Endothelial cell (in vitro differentiated cells): ENCODE data around the gene ZNF618. TPM values are rescaled to one million over a fixed set of nuclear protein-coding genes. Genes with fewer than 3 reads are reported as not detected.

Experiments
- DNase-seq: peaks from one replicate; pipeline ENCODE4 v3.0.0; 2021; ENCODE audit warnings: low spot score
- H3K27ac Mint-ChIP-seq: one replicate; pipeline ENCODE4 v1.8.0; 2021; ENCODE audit warnings: mixed read lengths, inconsistent platforms; ENCODE audit not compliant: unreplicated experiment
- H3K27me3 Mint-ChIP-seq: one replicate; pipeline ENCODE4 v1.8.0; 2021; ENCODE audit warnings: mild to moderate bottlenecking, moderate library complexity, mixed read lengths, inconsistent platforms; ENCODE audit not compliant: unreplicated experiment
- H3K36me3 Mint-ChIP-seq: one replicate; pipeline ENCODE4 v1.8.0; 2021; ENCODE audit warnings: mild to moderate bottlenecking, low read depth, mixed read lengths, inconsistent platforms; ENCODE audit not compliant: unreplicated experiment
- H3K4me1 Mint-ChIP-seq: one replicate; pipeline ENCODE4 v1.8.0; 2021; ENCODE audit warnings: mild to moderate bottlenecking, mixed read lengths, inconsistent platforms; ENCODE audit not compliant: unreplicated experiment
- H3K4me3 Mint-ChIP-seq: one replicate; pipeline ENCODE4 v1.8.0; 2021; ENCODE audit warnings: mild to moderate bottlenecking, mixed read lengths, inconsistent platforms; ENCODE audit not compliant: unreplicated experiment
- H3K9me3 Mint-ChIP-seq: one replicate; pipeline ENCODE4 v1.8.0; 2021; ENCODE audit warnings: mixed read lengths, inconsistent platforms; ENCODE audit not compliant: unreplicated experiment
- total RNA-seq: library from RNA; stranded (reverse); fragmentation: NEBNext Ultra II Directional; extraction: Animal tissue kit (Norgen Biotek cat#: 25700); gene quantifications from one replicate; pipeline ENCODE4 v1.2.1, GENCODE V29; 2021; ENCODE audit not compliant: unreplicated experiment
- TF ChIP-seq, protein P1 (sequence below): fragments of 200-600 bp; sonication (generic); IDR thresholded peaks from one replicate; pipeline ENCODE4 v1.5.0; 2021; ENCODE audit warnings: antibody characterized with exemption; ENCODE audit not compliant: unreplicated experiment

Gene ZNF618
- total RNA-seq, 1 donor from 2014 or later: 35.0 TPM

DNA sequence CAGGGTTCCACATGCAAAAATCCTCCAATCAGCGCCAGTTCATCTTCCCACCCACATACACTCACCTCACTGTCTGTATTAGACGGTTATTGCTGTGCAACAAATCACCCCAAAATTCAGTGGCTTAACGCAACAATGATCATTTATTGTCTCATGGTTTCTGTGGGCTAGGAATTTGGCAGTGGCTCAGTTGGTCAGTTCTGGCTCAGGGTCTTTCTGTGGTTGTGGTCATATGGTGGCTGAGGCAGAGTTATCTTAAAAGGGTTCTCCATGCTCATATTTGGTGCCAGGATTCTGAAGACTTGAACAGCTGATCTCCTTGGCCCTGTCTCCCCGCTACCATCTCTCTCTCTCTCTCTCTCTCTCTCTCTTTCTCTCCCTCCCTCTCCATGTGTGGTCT, 12.9 kb downstream of the ZNF618 start:
- no peak overlapping the region for H3K4me3 Mint-ChIP-seq
- DNase-seq: no peak
- peaks cover 23% of the 10 kb centered on the region for H3K36me3 Mint-ChIP-seq
- H3K27ac Mint-ChIP-seq: no peak overlapping the region
- no peaks in the 10 kb centered on the region for H3K27me3 Mint-ChIP-seq
- no peaks in the 10 kb centered on the region for H3K9me3 Mint-ChIP-seq
- peaks cover 9% of the 10 kb centered on the region for H3K4me1 Mint-ChIP-seq
- TF ChIP-seq, protein P1, sequence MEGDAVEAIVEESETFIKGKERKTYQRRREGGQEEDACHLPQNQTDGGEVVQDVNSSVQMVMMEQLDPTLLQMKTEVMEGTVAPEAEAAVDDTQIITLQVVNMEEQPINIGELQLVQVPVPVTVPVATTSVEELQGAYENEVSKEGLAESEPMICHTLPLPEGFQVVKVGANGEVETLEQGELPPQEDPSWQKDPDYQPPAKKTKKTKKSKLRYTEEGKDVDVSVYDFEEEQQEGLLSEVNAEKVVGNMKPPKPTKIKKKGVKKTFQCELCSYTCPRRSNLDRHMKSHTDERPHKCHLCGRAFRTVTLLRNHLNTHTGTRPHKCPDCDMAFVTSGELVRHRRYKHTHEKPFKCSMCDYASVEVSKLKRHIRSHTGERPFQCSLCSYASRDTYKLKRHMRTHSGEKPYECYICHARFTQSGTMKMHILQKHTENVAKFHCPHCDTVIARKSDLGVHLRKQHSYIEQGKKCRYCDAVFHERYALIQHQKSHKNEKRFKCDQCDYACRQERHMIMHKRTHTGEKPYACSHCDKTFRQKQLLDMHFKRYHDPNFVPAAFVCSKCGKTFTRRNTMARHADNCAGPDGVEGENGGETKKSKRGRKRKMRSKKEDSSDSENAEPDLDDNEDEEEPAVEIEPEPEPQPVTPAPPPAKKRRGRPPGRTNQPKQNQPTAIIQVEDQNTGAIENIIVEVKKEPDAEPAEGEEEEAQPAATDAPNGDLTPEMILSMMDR: no peak

DNA sequence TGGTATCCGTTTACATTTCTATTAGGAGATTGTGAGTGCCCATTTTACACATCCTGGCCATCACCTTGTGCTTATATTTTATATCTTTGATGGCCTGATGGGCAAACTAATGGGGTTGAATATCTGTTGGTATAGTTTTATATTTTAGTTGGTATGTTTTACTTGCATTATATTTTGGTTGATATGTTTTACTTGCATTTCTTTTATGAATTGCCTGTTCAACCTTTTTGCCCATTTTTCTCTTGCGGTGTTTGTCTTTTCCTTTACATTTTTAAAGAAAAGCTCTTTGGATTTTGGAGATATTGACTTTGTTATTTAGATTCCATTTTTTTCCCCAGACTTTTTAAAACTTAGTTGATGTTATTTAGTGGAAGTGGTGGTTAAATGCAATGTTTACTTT, 14.6 kb downstream of the ZNF618 start:
- TF ChIP-seq, protein P1: no peak
- Mint-ChIP-seq H3K4me3 (no peak overlapping the region), H3K9me3 (no peaks in the 10 kb centered on the region), H3K27me3 (no peaks in the 10 kb centered on the region), H3K27ac (no peak overlapping the region), H3K4me1 (peaks cover 6% of the 10 kb centered on the region), H3K36me3 (peaks cover 23% of the 10 kb centered on the region)
- no peak for DNase-seq

DNA sequence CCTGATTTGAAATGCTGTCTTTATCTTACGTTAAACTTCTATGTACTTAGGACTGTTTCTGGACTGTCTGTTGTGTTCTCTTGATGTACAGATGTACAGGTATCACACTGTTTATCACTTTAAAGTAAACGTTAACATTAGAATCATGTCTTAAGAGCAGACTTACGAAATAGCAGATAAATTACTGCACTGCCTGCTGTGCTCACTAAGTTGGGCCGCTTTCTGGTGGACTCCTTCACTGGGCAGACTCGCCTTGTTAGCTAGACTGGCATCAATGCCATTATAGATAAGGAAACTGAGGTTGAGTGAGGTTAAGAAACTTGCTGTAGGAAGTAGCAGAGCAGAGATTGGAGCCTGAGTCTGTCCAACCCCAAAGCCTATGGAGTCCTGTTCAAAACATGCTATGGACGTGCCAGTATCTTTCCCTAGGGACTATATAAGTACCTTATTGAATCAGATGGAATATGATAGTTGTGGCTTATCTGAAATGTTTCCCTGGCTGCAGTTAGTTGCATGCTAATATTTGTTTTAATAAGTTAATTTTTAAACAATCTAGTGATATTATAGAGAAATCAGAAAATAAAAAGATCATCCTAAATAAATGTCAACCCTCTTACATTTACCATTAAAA, 16.9 kb downstream of the ZNF618 start:
- TF ChIP-seq, protein P1: no peak
- no peak overlapping the region for H3K27ac Mint-ChIP-seq
- no peaks in the 10 kb centered on the region for H3K4me1 Mint-ChIP-seq
- no peak for DNase-seq
- H3K9me3 Mint-ChIP-seq: no peaks in the 10 kb centered on the region
- peaks cover 1% of the 10 kb centered on the region for H3K27me3 Mint-ChIP-seq
- H3K4me3 Mint-ChIP-seq: no peak overlapping the region
- H3K36me3 Mint-ChIP-seq: peaks cover 23% of the 10 kb centered on the region

DNA sequence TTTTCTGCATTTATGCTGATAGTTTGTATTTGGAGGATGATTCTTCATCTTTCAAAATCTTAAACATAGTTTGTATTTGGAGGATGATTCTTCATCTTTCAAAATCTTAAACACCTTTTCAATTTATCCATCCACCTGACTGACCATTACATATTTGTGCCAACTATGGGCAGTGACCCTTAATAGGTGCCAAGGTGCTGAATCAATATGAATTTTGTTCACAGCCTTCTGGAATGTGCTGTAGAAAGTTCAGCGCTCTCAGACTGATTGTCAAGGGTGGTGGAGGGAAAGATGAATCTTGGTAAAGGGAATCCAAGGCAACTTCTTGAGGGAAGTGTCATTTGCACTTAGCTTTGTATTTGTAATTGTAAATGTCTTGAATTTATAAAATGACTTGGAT, 18.1 kb downstream of the ZNF618 start:
- DNase-seq: no peak
- Mint-ChIP-seq H3K4me1 (no peaks in the 10 kb centered on the region), H3K27me3 (peaks cover 3% of the 10 kb centered on the region), H3K36me3 (peaks cover 16% of the 10 kb centered on the region), H3K4me3 (no peak overlapping the region), H3K27ac (no peak overlapping the region), H3K9me3 (no peaks in the 10 kb centered on the region)
- TF ChIP-seq, protein P1: no peak

DNA sequence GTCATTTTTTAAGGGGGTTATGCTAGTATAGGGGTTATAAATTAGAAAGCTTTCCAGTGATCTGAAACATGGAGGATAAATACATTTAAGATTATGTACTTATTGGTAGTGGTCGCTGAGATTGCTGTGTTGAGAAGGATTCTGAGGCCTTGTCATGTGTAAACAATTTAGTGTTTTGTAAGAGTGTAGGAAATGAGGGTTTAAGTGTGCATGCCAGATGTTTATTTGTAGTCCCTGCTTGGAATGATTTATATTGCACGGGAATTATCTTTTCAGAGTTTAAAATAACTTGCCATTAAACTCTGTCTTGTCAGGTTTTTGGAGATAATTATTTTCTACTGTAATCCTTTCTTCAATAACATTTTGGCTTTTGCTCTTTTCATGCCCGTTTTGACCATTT, 19.4 kb downstream of the ZNF618 start:
- no peaks in the 10 kb centered on the region for H3K9me3 Mint-ChIP-seq
- H3K27ac Mint-ChIP-seq: no peak overlapping the region
- TF ChIP-seq, protein P1: no peak
- H3K27me3 Mint-ChIP-seq: peaks cover 3% of the 10 kb centered on the region
- DNase-seq: no peak
- no peak overlapping the region for H3K4me3 Mint-ChIP-seq
- peaks cover 4% of the 10 kb centered on the region for H3K36me3 Mint-ChIP-seq
- H3K4me1 Mint-ChIP-seq: no peaks in the 10 kb centered on the region
